KOPT-K1 (cell line): ENCODE results near the gene NKX6-1.

Experiments used
- H3K27ac ChIP-seq: fragments of 200-600 bp; sonication (generic); 2 replicates; pipeline ENCODE4 v1.5.1; 2016; ENCODE audit warnings: antibody characterized with exemption, mild to moderate bottlenecking, low read depth, low read length; ENCODE audit not compliant: poor library complexity, severe bottlenecking
- H3K36me3 ChIP-seq: fragments of 200-600 bp; sonication (generic); 2 replicates; pipeline ENCODE4 v1.5.1; 2017; ENCODE audit warnings: antibody characterized with exemption, mild to moderate bottlenecking, low read length, moderate library complexity; ENCODE audit not compliant: insufficient read depth
- H3K9me3 ChIP-seq: fragments of 200-600 bp; sonication (generic); 2 replicates; pipeline ENCODE4 v1.5.1; 2017; ENCODE audit warnings: antibody characterized with exemption, low read length, mild to moderate bottlenecking; ENCODE audit not compliant: insufficient read depth, poor library complexity, severe bottlenecking

The NKX6-1 gene

DNA sequence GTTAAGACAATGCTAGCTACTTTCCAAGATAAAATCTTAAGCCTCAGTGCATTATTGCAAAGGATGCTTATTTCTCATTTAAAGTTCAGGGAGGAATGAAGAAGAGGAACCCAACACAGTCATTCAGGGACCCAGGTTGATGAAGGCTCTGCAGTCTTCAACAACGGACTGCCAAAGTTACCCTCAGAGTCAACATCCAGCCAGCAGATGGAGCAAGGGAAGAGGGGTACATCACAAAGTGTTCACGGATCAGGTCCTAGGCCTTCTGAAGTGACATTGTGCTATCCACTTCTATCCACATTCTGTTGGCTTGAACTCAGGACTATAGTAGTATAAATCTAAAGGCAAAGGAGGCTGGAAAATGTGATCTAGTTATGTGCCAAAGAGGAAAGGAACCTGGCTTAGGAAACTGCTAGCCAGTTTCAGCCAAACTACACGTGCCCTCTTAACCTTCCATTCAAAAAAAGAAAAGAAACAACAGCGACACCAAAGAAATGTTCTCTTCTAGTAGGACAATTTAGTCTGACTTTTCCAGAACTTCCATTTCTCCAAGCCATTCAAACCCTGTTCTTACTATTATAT, 28.8 kb downstream of the NKX6-1 start:
- Histone ChIP-seq H3K27ac (no peak overlapping the region), H3K9me3 (no peaks in the 10 kb centered on the region), H3K36me3 (no peaks in the 10 kb centered on the region)

GRCh38 chr4:84467601-84468000, 31.5 kb downstream of the NKX6-1 start:
- Histone ChIP-seq H3K27ac (no peak overlapping the region), H3K9me3 (no peaks in the 10 kb centered on the region), H3K36me3 (no peaks in the 10 kb centered on the region)

DNA sequence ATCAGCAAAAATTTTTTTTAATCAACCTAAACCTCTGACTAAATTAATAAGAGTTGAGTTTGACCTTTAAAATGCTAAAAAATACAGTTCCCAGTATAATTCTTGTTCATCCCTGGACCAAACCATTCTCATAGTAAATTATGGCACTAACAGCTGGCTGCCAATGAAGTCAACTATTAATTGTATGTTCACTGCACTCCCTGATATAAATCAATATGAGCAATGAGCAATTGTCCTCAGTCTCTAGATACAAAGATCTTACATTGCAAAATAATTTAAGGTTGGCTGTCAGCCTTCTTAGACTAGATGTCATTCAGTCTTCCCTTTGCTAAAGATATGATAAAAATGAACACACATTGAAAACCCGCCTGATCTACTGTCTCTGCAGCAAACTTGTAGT, 39.3 kb downstream of the NKX6-1 start:
- Histone ChIP-seq H3K27ac (no peak overlapping the region), H3K9me3 (no peaks in the 10 kb centered on the region), H3K36me3 (no peaks in the 10 kb centered on the region)

GRCh38 chr4:84456157-84456556, 42.9 kb downstream of the NKX6-1 start:
- no peak overlapping the region for H3K27ac ChIP-seq

DNA sequence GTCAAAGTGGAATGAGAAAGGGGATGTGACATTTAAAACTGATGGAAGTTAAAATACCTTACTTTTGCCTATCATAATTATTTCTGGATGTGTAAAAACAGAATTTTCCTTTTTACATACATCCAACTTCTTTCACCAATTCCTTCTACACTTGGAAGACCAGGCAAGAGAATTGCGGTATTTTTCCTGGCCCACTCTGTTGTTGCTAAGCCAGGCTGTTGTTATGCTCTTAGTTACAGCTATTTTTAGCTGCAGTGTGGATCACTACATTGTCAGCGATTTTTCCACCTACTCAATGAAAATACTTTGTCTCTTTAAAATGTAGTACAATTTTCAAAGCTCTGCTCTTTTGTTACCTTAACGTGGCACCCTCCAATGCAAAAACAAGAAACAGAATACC, 43.4 kb downstream of the NKX6-1 start:
- H3K9me3 ChIP-seq = no peaks in the 10 kb centered on the region
- H3K36me3 ChIP-seq = no peaks in the 10 kb centered on the region
- no peak overlapping the region for H3K27ac ChIP-seq

More at GRCh38 chr4:84456157-84456556, 42.9 kb downstream of the NKX6-1 start:
- no peaks in the 10 kb centered on the region for H3K9me3 ChIP-seq
- H3K36me3 ChIP-seq = no peaks in the 10 kb centered on the region

DNA sequence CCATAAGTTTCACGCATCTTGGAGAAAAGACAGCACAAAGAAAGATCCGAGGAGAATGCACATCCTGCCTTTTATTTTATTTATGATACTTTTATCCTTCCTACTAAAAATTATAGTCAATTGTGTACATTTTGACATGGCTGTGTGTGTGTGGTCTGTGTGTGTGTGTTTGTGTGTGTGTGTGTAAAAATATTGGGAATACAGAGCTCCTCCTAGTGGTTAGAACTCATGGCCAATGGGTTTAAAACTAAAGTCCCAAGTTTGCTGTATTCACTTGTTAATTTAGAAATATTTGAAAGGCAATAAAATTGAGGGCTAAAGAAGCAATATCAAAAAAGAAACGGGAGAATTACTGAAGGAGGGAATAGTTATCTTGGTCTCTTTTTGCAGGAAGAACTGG, 47.5 kb downstream of the NKX6-1 start:
- no peaks in the 10 kb centered on the region for H3K9me3 ChIP-seq
- no peak overlapping the region for H3K27ac ChIP-seq
- H3K36me3 ChIP-seq = no peaks in the 10 kb centered on the region

DNA sequence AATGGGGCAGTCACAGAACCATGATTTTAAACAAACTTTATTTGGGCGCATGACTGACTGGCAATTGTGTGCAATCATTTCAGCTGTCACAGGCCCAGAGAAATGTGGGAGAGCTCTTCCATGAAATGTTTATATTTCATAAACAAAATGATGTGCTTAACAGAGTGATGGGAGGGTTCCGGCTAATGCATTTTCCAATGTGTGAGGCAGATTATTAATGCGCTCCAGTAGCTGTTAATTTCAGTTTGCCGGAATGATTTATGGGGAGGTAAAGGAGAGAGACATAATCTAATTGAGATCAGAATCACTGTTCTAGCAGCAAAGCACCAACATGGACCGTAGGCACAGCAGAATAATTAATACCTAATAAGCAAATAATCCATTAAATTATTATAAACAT, 55.6 kb downstream of the NKX6-1 start:
- H3K27ac ChIP-seq = no peak overlapping the region
- H3K9me3 ChIP-seq = no peaks in the 10 kb centered on the region
- no peaks in the 10 kb centered on the region for H3K36me3 ChIP-seq

- H3K36me3 ChIP-seq = no peaks in the 10 kb centered on the region
- no peak overlapping the region for H3K27ac ChIP-seq
- H3K9me3 ChIP-seq = no peaks in the 10 kb centered on the region
Observed at GRCh38 chr4:84442778-84443177, 56.3 kb downstream of the NKX6-1 start.
